Neural progenitor cell (in vitro differentiated cells): Measurements from ENCODE around the gene HTATIP2.

ENCODE experiments used
- EZH2 ChIP-seq: fragments of 200-600 bp; sonication (generic); IDR thresholded peaks from 2 replicates; pipeline ENCODE4 v1.6.1; 2017; ENCODE audit warnings: antibody characterized with exemption, mild to moderate bottlenecking, moderate library complexity
- EZH2phosphoT487 ChIP-seq: fragments of 200-600 bp; sonication (generic); IDR thresholded peaks from 2 replicates; pipeline ENCODE4 v1.6.1; 2017; ENCODE audit warnings: antibody characterized with exemption
- TF ChIP-seq, protein P1 (sequence below): fragments of 200-600 bp; sonication (generic); IDR thresholded peaks from 2 replicates; pipeline ENCODE4 v1.5.1; 2017; ENCODE audit warnings: antibody characterized with exemption, mild to moderate bottlenecking

DNA sequence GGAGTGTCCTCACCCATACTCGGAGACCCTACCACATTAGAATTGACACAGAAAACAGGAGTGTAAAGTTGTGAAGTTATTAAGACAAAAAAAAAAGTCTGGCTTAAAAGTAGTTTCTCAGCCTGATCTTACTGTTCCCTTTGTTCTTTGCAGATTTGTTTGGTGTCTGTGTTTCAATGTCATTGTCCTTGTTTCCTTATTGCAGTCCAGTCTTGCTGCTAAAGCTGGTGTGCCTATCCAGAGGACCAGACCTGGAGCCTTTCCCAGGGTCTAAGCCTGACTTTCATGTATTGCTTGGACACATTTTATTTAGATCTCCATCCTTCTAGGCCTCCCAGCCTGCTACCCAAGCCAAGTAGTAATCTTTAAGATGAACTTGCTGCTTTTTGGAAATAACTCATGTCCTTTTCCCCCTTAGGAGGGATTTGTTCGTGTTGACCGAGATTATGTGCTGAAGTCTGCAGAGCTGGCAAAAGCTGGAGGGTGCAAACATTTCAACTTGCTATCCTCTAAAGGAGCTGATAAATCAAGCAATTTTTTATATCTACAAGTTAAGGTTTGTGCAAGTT lies 12.7 kb downstream of the HTATIP2 start:
- TF ChIP-seq, protein P1, sequence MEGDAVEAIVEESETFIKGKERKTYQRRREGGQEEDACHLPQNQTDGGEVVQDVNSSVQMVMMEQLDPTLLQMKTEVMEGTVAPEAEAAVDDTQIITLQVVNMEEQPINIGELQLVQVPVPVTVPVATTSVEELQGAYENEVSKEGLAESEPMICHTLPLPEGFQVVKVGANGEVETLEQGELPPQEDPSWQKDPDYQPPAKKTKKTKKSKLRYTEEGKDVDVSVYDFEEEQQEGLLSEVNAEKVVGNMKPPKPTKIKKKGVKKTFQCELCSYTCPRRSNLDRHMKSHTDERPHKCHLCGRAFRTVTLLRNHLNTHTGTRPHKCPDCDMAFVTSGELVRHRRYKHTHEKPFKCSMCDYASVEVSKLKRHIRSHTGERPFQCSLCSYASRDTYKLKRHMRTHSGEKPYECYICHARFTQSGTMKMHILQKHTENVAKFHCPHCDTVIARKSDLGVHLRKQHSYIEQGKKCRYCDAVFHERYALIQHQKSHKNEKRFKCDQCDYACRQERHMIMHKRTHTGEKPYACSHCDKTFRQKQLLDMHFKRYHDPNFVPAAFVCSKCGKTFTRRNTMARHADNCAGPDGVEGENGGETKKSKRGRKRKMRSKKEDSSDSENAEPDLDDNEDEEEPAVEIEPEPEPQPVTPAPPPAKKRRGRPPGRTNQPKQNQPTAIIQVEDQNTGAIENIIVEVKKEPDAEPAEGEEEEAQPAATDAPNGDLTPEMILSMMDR: no peak
- TF ChIP-seq EZH2 (no peak), EZH2phosphoT487 (no peak)
